GM21723 (cell line): ENCODE results near the gene ARRDC1.

Experiments
- ATAC-seq: cut with Tn5 transposase; IDR thresholded peaks from one replicate; pipeline ENCODE4 v1.9.1; 2021; ENCODE audit warnings: mild to moderate bottlenecking, moderate library complexity; ENCODE audit not compliant: unreplicated experiment

Gene ARRDC1

GRCh38 chr9:137634016-137634415 lies 28.5 kb downstream of the ARRDC1 start:
- ATAC-seq: no peak

- no peak for ATAC-seq
Observed at GRCh38 chr9:137638680-137639079, 33.2 kb downstream of the ARRDC1 start.

GRCh38 chr9:137639303-137640051 lies 34.0 kb downstream of the ARRDC1 start:
- no peak for ATAC-seq

GRCh38 chr9:137640862-137641261 lies 35.4 kb downstream of the ARRDC1 start:
- ATAC-seq: no peak

GRCh38 chr9:137642118-137642601 lies 36.7 kb downstream of the ARRDC1 start:
- ATAC-seq: no peak

- no peak for ATAC-seq
Observed at GRCh38 chr9:137642892-137643291, 37.4 kb downstream of the ARRDC1 start.

GRCh38 chr9:137643921-137644320 lies 38.4 kb downstream of the ARRDC1 start:
- ATAC-seq: no peak

GRCh38 chr9:137645211-137645610 lies 39.7 kb downstream of the ARRDC1 start:
- no peak for ATAC-seq

- ATAC-seq: no peak
Observed at GRCh38 chr9:137646341-137646740, 40.9 kb downstream of the ARRDC1 start.

- no peak for ATAC-seq
Observed at GRCh38 chr9:137647096-137647714, 41.7 kb downstream of the ARRDC1 start.

- ATAC-seq: no peak
Observed at GRCh38 chr9:137648396-137648795, 42.9 kb downstream of the ARRDC1 start.

GRCh38 chr9:137649553-137649952 lies 44.1 kb downstream of the ARRDC1 start:
- no peak for ATAC-seq

GRCh38 chr9:137650259-137650658 lies 44.8 kb downstream of the ARRDC1 start:
- no peak for ATAC-seq

GRCh38 chr9:137650779-137651178 lies 45.3 kb downstream of the ARRDC1 start:
- ATAC-seq: no peak

GRCh38 chr9:137656416-137656815 lies 50.9 kb downstream of the ARRDC1 start:
- no peak for ATAC-seq

GRCh38 chr9:137657606-137658005 lies 52.1 kb downstream of the ARRDC1 start:
- no peak for ATAC-seq

GRCh38 chr9:137658781-137659180 lies 53.3 kb downstream of the ARRDC1 start:
- ATAC-seq: no peak

- no peak for ATAC-seq
Observed at GRCh38 chr9:137660144-137660543, 54.7 kb downstream of the ARRDC1 start.

- ATAC-seq: no peak
Observed at GRCh38 chr9:137663584-137663983, 58.1 kb downstream of the ARRDC1 start.

GRCh38 chr9:137664676-137665075 lies 59.2 kb downstream of the ARRDC1 start:
- no peak for ATAC-seq
